Activated effector memory CD4-positive, alpha-beta T cell treated with anti-CD3 and anti-CD28 coated beads, Interleukin-2, amount 50 U/mL, for 16 hours (primary cell): ENCODE results near the gene OBP2A.

Source experiments
- DNase-seq: peaks from one replicate; pipeline ENCODE4 v3.0.0-alpha.2; 2020

Gene OBP2A

GRCh38 chr9:135555203-135555602, 9.3 kb downstream of the OBP2A start:
- no peak for DNase-seq

- DNase-seq, result no peak
Observed at GRCh38 chr9:135555910-135556309, 10.0 kb downstream of the OBP2A start.

GRCh38 chr9:135559606-135560005, 13.7 kb downstream of the OBP2A start:
- DNase-seq, result no peak

DNA sequence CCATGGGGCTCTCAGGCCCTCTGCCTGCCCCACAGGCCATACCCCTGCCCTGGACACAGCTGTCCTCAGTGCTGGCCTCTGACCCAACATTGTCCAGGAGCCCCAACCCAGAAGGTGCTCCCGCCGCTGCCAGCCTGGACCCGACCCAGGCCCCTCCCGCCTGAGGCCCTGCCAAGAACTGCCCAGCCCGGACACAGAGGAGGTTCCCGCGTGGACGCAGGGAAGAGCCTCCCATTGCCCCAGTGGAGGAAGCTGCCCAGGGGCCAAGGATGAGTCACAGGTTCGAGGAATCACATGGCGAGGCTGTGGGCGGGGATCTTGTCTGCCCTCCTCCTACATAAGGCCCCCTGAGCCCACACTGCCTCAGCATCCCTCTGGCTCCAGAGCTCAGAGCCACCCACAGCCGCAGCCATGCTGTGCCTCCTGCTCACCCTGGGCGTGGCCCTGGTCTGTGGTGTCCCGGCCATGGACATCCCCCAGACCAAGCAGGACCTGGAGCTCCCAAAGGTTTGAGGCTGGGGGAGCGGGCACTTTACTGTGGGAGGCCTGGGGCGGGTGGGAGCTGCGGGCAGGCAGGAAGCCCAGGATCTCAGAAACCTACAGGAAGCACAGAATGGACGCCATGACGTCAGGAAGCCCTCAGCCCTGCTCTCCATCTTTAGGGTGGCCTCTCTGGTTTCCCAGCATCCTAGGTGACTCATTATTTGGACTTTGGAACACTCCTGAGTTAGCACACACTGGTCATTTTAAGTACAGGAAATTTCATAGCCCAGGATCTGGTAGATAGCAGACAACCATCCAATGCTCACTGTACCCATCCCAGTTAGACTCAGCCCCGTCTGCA, 15.7 kb downstream of the OBP2A start, which contains the start of gene PAEP:
Gene PAEP, plus strand, starts transcription at position 366 of the 844 bp plus-strand sequence.
- DNase-seq, result no peak

DNA sequence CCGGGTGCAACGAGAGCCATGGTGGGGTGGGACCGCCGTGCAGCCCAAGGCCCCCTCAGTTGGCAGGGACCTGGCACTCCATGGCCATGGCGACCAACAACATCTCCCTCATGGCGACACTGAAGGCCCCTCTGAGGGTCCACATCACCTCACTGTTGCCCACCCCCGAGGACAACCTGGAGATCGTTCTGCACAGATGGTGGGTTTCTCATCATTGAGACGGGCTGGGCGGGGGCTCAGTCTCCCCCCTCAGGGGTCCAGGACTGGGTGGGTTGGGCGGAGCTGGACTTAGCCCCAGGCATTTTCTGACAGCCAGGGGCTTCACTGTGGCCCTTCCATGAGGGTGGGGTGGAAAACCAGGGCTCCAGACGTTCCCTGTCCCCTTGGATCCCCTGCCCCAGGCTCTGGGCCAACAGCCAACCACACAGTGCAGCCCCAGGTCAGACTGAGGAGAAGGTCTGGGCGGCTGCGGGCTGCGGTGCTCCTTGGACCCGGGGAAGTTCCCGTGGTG, 16.4 kb downstream of the OBP2A start:
- DNase-seq, result no peak

DNA sequence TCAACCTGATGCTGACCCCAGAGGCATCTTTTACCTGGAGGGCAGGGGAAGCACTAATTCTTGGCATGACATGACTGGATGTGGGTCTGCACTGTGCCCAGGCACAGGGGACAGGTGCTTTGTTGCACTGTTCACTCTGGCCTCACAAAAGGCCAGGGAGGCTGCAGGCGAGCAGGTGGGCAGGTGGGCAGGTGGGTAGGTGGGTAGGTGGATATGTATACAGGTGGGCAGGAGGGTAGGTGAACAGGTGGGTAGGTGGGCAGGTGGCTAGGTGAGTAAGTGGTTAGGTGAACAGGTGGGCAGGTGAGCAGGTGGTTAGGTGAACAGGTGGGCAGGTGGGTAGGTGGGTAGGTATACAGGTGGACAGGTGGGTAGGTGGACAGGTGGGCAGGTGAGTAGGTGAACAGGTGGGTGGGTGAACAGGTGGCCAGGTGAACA, 17.1 kb downstream of the OBP2A start:
- DNase-seq, result no peak

DNA sequence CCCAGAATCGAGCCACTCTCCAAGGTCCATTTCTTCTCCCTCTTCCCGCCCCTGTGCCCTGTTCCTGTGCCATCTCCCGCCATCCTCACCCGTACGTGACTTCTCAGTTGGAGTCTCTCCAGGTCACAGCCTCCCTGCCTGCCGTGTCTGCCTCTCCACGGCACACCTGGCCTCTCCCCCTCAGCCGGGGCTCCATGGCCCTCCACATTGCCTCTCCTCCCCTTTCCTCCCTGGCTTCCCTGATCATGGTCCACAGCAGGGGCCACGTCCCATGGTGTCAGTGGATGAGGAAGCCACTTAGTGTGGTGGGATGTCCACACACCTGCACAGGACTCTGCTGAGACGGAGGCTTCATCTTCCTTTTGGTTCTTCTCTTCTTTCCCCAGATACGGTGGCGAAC, 17.9 kb downstream of the OBP2A start:
- DNase-seq, result no peak

DNA sequence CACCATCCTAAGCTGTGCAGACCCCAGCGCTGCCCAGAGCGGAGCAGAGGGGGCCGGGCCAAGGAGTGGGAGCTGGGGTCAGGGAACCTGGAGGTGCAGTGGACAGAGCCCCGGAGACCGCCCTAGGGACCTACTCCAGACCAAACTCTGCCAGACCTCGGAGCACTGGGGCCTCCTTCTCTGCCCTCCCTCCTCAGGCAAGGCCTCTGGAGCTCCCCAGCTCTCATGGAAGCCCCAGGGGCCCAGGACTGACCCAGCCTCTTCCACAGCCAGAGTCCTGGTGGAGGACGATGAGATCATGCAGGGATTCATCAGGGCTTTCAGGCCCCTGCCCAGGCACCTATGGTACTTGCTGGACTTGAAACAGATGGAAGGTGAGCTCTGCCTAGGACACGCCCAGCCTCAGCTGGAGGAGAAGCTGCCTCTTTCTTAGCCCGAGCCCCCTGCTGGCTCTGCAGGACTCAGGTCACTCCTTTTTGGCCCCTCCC, 19.3 kb downstream of the OBP2A start:
- DNase-seq, result no peak

GRCh38 chr9:135565636-135566035, 19.7 kb downstream of the OBP2A start:
- no peak for DNase-seq

GRCh38 chr9:135566552-135566951, 20.6 kb downstream of the OBP2A start:
- no peak for DNase-seq

DNA sequence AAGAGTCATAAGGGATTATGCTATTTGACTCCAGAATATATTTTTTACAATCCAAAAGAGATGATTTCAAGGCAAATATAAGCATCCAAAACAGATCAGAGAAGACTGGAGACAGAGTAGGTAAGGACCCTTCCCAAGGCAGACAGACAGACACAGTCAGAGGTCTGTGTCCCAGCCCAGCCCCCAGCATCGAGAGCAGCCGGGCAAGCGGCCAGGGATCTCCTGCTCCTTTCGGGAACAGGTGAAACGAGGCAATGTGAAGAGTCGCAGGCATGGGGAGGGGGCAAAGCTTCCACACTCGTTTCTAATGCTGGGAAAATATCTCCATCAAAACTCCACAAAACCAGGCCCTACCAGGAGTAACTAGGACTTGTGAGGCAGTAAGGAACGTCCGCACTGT, 21.4 kb downstream of the OBP2A start:
- DNase-seq, result no peak

DNA sequence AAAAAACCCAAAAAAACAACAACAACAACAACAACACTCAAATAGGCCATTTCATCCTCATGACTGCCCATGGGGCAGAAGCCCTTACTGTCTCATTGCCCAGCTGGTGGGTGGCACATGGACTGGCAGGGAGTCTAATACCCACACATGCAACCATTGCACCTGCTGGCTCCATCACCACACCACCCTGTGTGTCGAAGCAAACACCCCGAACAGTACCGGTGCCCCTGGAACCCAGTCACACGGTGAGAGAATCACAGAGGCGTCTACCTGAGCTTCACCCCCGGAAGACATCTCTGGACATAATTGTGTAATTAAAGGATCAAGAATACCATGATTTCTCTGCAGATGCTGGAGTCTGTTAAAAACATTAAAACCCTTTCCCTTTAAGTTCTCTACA, 22.1 kb downstream of the OBP2A start:
- no peak for DNase-seq

GRCh38 chr9:135570456-135570855, 24.5 kb downstream of the OBP2A start:
- DNase-seq, result no peak

DNA sequence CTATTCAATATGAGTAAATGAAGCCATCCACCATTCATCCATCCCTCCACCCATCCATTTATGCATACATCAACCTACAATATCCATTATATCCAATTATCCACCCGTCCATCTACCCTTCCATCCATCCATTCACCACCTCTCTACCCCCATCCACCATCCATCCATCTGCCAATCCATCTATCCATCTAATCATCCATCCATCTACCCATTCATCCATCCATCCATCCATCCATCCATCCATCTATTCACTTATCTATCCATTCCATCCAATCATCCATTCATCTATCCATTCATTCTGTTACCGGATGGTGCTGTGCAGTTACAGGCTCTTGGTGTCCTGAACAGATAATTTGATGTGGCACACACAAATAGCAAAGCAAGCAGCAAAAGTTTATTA, 26.3 kb downstream of the OBP2A start:
- DNase-seq, result no peak

GRCh38 chr9:135573124-135573523, 27.2 kb downstream of the OBP2A start:
- DNase-seq, result no peak

- DNase-seq, result no peak
Observed at GRCh38 chr9:135574331-135574730, 28.4 kb downstream of the OBP2A start.

DNA sequence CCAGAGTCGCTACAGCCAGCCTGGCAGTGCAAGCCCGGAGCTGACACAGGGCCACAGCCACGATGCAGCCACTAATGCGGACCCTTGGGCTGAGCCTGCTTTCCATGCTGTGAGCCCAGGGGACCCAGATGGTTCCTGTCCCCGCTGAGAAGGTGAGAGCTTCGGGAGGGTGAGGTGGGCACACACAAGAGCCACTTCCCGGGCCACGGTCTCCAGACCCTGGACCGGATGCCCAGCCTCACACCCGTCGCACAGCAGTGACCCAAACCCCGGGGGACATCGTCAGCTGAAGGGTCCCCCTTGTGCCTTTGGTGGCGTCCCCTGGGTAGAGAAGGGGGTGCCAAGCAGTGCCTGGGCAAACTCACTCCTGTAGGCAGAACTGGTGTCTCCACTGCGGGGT, 29.0 kb downstream of the OBP2A start:
- no peak for DNase-seq

- DNase-seq, result no peak
Observed at GRCh38 chr9:135575995-135576631, 30.2 kb downstream of the OBP2A start.

DNA sequence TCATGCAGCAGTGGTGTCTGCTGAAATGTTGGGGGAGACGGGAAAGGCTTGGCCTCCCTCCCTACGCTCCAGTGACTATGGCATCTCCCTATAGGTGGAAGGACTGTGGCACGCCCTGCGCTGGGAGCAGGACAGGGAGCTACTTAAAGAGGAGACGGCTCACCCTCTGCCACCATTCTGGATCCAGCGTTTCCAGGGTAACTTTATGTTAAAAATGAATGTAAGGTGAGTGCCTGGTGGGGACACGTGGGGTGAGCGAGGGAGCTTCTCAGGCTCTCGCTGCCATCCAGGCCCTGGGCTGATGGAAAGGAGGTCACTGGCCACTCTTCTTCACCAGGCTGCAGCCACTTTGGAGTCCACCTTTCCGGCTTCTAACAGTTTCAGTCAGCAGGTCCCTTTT, 31.3 kb downstream of the OBP2A start:
- DNase-seq, result no peak

GRCh38 chr9:135579356-135579755, 33.4 kb downstream of the OBP2A start:
- DNase-seq, result no peak

- DNase-seq, result no peak
Observed at GRCh38 chr9:135579889-135580660, 34.1 kb downstream of the OBP2A start.

DNA sequence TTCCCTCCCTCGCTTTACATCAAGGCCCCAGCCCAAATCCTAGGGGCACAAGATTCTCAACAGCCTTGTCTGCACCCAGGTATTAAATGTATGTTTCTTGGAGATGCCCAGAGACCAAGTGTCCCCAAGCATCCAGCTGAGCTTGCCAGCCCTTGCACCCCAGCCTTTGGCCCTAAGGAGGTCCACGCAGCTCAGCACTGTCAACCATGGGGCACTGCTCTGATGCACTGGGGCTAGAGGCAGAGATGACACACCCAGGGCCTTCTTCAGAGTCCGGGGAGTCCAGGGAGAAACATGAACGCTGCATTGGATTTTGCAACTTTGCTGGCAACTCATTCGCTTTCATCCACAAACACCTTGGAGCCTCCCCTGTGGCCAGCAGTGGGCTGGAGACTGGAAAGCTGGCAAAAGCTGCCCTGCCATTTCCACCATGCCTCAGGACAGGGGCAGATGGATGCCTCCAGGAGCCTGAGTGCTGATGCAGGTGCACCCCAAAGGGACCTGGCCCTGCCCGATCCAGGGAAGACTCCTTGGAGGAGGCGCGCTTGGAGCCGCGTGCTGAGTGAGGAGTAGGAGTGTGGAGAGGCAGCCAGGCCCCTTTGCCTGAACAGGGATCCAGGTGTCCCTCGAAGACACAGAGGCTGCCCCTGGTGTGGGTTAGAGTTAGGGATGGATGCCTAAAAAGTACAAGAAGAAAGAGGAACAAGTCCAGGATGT, 34.9 kb downstream of the OBP2A start:
- no peak for DNase-seq
